Sigmoid colon (tissue), 4 donors: ENCODE data around the gene TOMT.

ENCODE experiments used
- CTCF ChIP-seq, 4 experiments: fragments of 450-650 bp in 3 of 4; fragments of 200-600 bp in 1 of 4; IDR thresholded peaks; one replicate each; pipeline ENCODE4 v1.5.1; 2016 to 2019; ENCODE audit warnings: antibody characterized with exemption in 4 of 4, mild to moderate bottlenecking in 3 of 4, moderate library complexity in 2 of 4
- POLR2AphosphoS5 ChIP-seq, 4 donors: sonication (generic); formaldehyde crosslinking; IDR thresholded peaks; one replicate each; pipeline ENCODE4 v1.6.1; 2017; ENCODE audit warnings: antibody characterized with exemption in 4 of 4

GRCh38 chr11:72102946-72103753 lies 2.6 kb upstream of the TOMT start, which contains the start of gene LAMTOR1:
- TF ChIP-seq CTCF (IDR thresholded peaks at IDR 0.05): peak; percentile 43 to 72 (median 66)
- TF ChIP-seq POLR2AphosphoS5 (IDR thresholded peaks at IDR 0.05): peak; percentile 78 to 96 (median 86)
